Karpas-422 (cell line): Measurements from ENCODE around the gene CCNT1. TPM values are rescaled to one million over a fixed set of nuclear protein-coding genes. Genes with fewer than 3 reads are reported as not detected.
A peak's percentile ranks its signal among the peaks of the same experiment; 100 is the strongest.

ENCODE experiments used
- DNase-seq: peaks from one replicate; pipeline ENCODE4 v3.0.0-alpha.2; 2015
- H2AFZ ChIP-seq: fragments of 200-600 bp; sonication (generic); 2 replicates; pipeline ENCODE4 v1.6.1; 2014; ENCODE audit warnings: antibody characterized with exemption, low read length, mixed read lengths
- H3K27ac ChIP-seq: fragments of 200-600 bp; sonication (generic); 2 replicates; pipeline ENCODE4 v1.5.1; 2014; ENCODE audit warnings: mild to moderate bottlenecking, low read length, moderate library complexity
- H3K27me3 ChIP-seq: fragments of 200-600 bp; sonication (generic); 2 replicates; pipeline ENCODE4 v1.6.1; 2014; ENCODE audit warnings: low read length, mixed read lengths
- H3K36me3 ChIP-seq: fragments of 200-600 bp; sonication (generic); 2 replicates; pipeline ENCODE4 v1.6.1; 2014; ENCODE audit warnings: low read length, mixed read lengths; ENCODE audit not compliant: insufficient read depth
- H3K4me1 ChIP-seq: fragments of 200-600 bp; sonication (generic); 2 replicates; pipeline ENCODE4 v1.6.1; 2014; ENCODE audit warnings: mild to moderate bottlenecking, low read length, mixed read lengths
- H3K4me2 ChIP-seq: fragments of 200-600 bp; sonication (generic); 2 replicates; pipeline ENCODE4 v1.6.1; 2014; ENCODE audit warnings: low read length, low read depth, mild to moderate bottlenecking; ENCODE audit not compliant: poor library complexity, severe bottlenecking
- H3K4me3 ChIP-seq: fragments of 200-600 bp; sonication (generic); 2 replicates; pipeline ENCODE4 v1.5.1; 2014; ENCODE audit warnings: mild to moderate bottlenecking, antibody characterized with exemption, low read length, mixed read lengths
- H3K79me2 ChIP-seq: fragments of 200-600 bp; sonication (generic); 2 replicates; pipeline ENCODE4 v1.6.1; 2014; ENCODE audit warnings: mild to moderate bottlenecking, low read length, mixed read lengths
- H3K9ac ChIP-seq: fragments of 200-600 bp; sonication (generic); 2 replicates; pipeline ENCODE4 v1.6.0; 2014; ENCODE audit warnings: low read length
- H3K9me2 ChIP-seq: fragments of 200-600 bp; sonication (generic), shearing (Covaris generic); replicated peaks from 2 replicates; pipeline ENCODE4 v1.6.0; 2014; ENCODE audit warnings: mild to moderate bottlenecking, low read length, moderate library complexity; ENCODE audit not compliant: insufficient read depth
- H3K9me3 ChIP-seq: fragments of 300-700, 200-600 bp; sonication (generic); 2 replicates; pipeline ENCODE4 v1.6.1; 2014; ENCODE audit warnings: low read length, mixed read lengths
- H4K20me1 ChIP-seq: fragments of 200-600 bp; sonication (generic); 2 replicates; pipeline ENCODE4 v1.6.1; 2014; ENCODE audit warnings: mild to moderate bottlenecking, antibody characterized with exemption, low read length, low read depth; ENCODE audit not compliant: insufficient read depth
- total RNA-seq: library from RNA; depleted of rRNA; stranded (reverse); fragments of >200 nt; shearing (Covaris generic); gene quantifications from 2 replicates; pipeline ENCODE4 v1.2.3, GENCODE V29; 2014; ENCODE audit warnings: low replicate concordance

CCNT1 gene
- total RNA-seq, 1 experiment from 2014 or later, result 39.2 TPM

DNA sequence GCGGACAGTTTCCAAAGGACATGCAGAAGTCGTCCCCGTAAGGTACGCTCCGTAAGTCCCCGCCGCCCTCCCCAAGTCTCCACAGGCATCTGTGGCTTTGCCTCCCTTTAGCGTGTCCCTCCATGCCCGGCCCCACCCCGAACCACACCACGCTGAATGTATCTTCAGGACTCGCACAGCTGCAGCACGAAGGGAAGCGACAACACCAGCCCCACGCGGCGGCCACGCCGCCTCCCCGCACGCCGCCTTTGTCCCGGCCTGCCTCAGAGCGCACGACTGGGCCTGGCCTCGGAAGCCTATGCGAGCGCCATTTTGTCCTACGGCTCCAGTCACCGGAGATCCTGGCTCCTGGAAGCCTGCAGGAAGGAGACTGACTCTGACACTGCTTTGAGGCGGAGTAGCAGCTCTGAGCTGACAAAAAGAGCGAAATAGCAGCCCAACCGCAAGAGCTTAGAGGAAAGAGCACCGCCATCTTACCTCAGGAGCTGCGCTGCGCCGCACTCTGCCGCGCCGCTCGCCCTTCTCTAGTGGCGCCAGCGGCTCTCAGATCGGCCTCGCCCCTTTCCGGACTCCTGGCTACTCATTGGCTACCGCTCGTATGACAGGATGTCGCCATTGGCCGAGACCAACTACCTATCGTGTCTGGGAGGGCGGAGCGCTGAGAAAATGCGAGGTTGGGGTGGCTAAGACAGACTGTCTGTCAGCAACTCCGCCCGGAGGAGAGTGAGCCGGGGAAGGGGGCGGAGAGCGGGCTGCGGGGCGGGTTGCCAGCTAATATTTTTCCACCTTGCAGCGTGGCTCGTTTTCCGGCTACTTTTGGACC lies 34.6 kb downstream of the CCNT1 start, which contains the start of gene KANSL2:
TSS of gene KANSL2 (minus strand) at position 529 of the 823 bp plus-strand sequence. CDS start 606 bp downstream, outside the sequence.
- H2AFZ ChIP-seq, result peak within 1 kb of the TSS; percentile 68; the same call in 1 of the 2 replicates
- H3K9ac ChIP-seq, result peak within 1 kb of the TSS; percentile 85
- H3K4me3 ChIP-seq, result peak within 1 kb of the TSS; percentile 96
- peak within 1 kb of the TSS; percentile 87 for H3K4me2 ChIP-seq
- no peaks in the 10 kb centered on the region for H3K9me2 ChIP-seq
- DNase-seq, result peak; percentile 99
- no peaks in the 10 kb centered on the region for H3K27me3 ChIP-seq
- H3K36me3 ChIP-seq, result peaks cover 33% of the 10 kb centered on the region
- H4K20me1 ChIP-seq, result peaks cover 21% of the 10 kb centered on the region; the same call in 1 of the 2 replicates
- H3K4me1 ChIP-seq, result peaks cover 34% of the 10 kb centered on the region
- H3K79me2 ChIP-seq, result peaks cover 51% of the 10 kb centered on the region
- H3K27ac ChIP-seq, result peak within 1 kb of the TSS; percentile 56; the same call in 1 of the 2 replicates
- no peaks in the 10 kb centered on the region for H3K9me3 ChIP-seq

DNA sequence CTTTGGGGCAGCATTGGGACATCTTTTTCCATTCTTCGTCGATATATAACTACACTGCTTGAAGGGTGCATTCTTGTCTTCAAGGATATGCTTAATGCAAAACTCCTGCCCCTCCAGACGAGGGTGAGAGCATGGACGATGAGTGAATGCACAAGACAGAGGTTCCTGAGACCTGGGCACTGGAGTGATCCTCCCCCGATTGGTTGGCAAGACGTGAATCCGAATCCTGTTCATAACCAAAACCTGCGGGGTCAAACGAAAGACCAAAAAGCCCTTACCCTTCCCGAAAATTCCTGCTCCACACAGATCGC lies 35.2 kb downstream of the CCNT1 start:
- peaks cover 57% of the 10 kb centered on the region for H3K79me2 ChIP-seq
- peak overlapping the region; percentile 56; the same call in 1 of the 2 replicates for H3K27ac ChIP-seq
- no peaks in the 10 kb centered on the region for H3K9me3 ChIP-seq
- H3K9ac ChIP-seq, result peak overlapping the region; percentile 85
- H3K9me2 ChIP-seq, result no peaks in the 10 kb centered on the region
- H2AFZ ChIP-seq, result peak overlapping the region; percentile 6; the same call in 1 of the 2 replicates
- H3K36me3 ChIP-seq, result peaks cover 37% of the 10 kb centered on the region
- peaks cover 34% of the 10 kb centered on the region for H3K4me1 ChIP-seq
- DNase-seq, result peak; percentile 70
- H3K4me2 ChIP-seq, result peak overlapping the region; percentile 87
- no peaks in the 10 kb centered on the region for H3K27me3 ChIP-seq
- H4K20me1 ChIP-seq, result peaks cover 21% of the 10 kb centered on the region; the same call in 1 of the 2 replicates
- H3K4me3 ChIP-seq, result peak overlapping the region; percentile 96

DNA sequence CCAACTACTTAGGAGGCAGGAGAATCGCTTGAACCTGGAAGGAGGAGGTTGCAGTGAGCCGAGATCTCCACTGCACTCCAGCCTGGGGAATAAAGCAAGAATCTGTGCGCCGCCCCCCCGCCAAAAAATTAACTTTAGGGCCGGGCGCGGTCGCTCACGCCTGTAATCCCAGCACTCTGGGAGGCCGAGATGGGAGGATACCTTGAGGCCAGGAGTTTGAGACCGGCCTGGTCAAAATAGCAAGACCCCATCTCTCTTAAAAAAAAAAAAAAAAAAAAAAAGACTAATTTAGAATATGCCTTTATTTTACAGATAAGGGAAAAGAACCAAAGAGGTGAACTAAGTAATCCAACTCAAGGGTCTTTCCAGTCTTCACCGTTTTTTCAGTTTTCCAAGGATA lies 35.6 kb downstream of the CCNT1 start:
- H3K27me3 ChIP-seq, result no peaks in the 10 kb centered on the region
- peak overlapping the region; percentile 87 for H3K4me2 ChIP-seq
- DNase-seq, result no peak
- peaks cover 34% of the 10 kb centered on the region for H3K4me1 ChIP-seq
- H4K20me1 ChIP-seq, result peaks cover 25% of the 10 kb centered on the region
- H3K79me2 ChIP-seq, result peaks cover 62% of the 10 kb centered on the region
- peak overlapping the region; percentile 96 for H3K4me3 ChIP-seq
- peak overlapping the region; percentile 56; the same call in 1 of the 2 replicates for H3K27ac ChIP-seq
- H3K9ac ChIP-seq, result peak overlapping the region; percentile 85
- H3K9me2 ChIP-seq, result no peaks in the 10 kb centered on the region
- no peaks in the 10 kb centered on the region for H3K9me3 ChIP-seq
- H2AFZ ChIP-seq, result no peak overlapping the region
- peaks cover 40% of the 10 kb centered on the region for H3K36me3 ChIP-seq

DNA sequence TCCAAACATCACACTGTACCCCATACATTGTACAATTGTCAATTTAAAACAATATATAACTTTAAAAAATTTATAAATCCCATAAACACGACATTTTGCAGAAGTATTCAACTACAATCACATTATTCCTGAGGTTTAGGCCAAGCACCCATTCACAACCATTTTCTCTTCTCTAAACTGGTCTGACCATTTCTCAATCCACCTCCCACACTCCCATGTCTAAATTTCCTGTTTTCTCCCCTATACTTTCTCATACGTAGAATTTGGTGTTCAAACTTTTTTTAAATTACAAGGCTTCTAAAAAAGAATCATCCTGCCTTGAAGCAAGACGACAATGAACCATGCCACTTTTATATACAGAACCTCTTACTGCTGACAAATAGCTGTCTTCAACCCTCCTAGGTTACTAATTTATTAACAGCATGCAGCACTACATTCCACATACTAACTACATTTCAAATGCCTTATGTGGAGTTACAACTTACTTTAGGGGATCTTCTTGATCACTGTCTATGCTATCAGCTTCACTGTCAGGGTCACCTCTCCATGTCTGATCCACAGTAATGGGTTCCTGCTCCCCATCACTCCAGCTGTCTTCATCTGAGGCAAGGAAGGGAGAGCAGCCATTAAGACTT lies 37.8 kb downstream of the CCNT1 start:
- H3K79me2 ChIP-seq, result peaks cover 79% of the 10 kb centered on the region
- no peak overlapping the region for H3K27ac ChIP-seq

DNA sequence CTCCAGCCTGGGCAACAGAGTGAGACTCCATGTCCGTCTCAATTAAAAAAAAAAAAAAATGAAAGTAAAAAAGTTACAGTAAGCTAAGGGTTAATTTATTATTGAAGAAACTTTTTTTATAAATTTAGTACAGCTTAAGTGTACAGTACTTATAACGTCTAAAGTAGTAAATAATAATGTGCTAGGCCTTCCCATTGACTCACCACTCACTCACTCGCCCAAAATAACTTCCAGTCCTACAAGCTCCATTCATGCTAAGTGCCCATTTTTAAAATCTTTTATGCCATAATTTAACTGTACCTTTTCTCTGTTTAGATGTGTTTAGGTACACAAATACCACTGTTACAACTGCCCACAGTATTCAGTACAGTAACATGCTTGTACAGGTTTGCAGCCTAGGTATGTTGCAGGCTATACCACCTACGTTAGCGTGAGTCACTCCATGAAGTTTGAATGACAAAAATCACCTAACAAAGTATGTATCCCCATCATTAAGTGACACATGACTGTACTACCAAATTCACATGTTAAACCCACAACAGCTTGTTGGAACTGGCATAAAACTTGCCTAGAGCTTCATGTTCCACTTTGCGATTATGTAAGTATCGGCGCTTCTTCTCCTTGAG lies 45.2 kb downstream of the CCNT1 start:
- no peak overlapping the region for H2AFZ ChIP-seq
- H3K9me3 ChIP-seq, result no peaks in the 10 kb centered on the region
- H3K4me1 ChIP-seq, result no peaks in the 10 kb centered on the region
- DNase-seq, result no peak
- no peak overlapping the region for H3K9ac ChIP-seq
- no peaks in the 10 kb centered on the region for H3K9me2 ChIP-seq
- no peak overlapping the region for H3K4me2 ChIP-seq
- H3K27ac ChIP-seq, result no peak overlapping the region
- peaks cover 12% of the 10 kb centered on the region for H4K20me1 ChIP-seq
- H3K27me3 ChIP-seq, result no peaks in the 10 kb centered on the region
- H3K79me2 ChIP-seq, result peaks cover 61% of the 10 kb centered on the region
- no peak overlapping the region for H3K4me3 ChIP-seq
- H3K36me3 ChIP-seq, result peaks cover 60% of the 10 kb centered on the region

More for the DNA sequence above, 37.8 kb downstream of the CCNT1 start:
- H3K36me3 ChIP-seq, result peaks cover 49% of the 10 kb centered on the region
- H3K9ac ChIP-seq, result no peak overlapping the region
- H3K27me3 ChIP-seq, result no peaks in the 10 kb centered on the region
- peak overlapping the region; percentile 87 for H3K4me2 ChIP-seq
- DNase-seq, result no peak
- no peak overlapping the region for H2AFZ ChIP-seq
- 0 out of 2 replicates have a peak overlapping the region, but pooled peaks have one; percentile 10 for H3K4me3 ChIP-seq
- H3K9me2 ChIP-seq, result no peaks in the 10 kb centered on the region
- no peaks in the 10 kb centered on the region for H3K9me3 ChIP-seq
- peaks cover 33% of the 10 kb centered on the region for H4K20me1 ChIP-seq
- peaks cover 34% of the 10 kb centered on the region for H3K4me1 ChIP-seq

DNA sequence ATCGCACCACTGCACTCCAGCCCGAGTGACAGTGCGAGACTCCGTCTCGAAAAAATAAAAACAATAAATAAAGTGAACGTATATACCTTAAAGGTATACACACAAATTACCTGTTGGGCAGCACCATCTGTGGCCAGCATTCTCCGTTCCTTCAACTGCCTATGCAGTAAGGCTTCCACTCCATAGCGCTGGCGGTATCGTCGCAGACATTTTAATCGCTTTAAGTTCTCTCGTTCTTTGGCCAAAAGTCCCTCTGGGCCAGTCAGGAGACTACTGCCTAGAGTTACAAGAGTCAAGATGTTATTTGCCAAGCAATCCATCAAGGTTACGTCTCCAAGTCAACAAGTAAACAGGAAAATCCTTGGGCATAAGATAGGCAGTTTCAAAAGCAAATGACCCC lies 47.5 kb downstream of the CCNT1 start:
- no peak overlapping the region for H3K4me2 ChIP-seq
- H3K4me3 ChIP-seq, result no peak overlapping the region
- H2AFZ ChIP-seq, result no peak overlapping the region
- H4K20me1 ChIP-seq, result 0 out of 2 replicates have a peak, but pooled peaks cover under 1% of the 10 kb centered on the region
- no peaks in the 10 kb centered on the region for H3K27me3 ChIP-seq
- H3K9me3 ChIP-seq, result no peaks in the 10 kb centered on the region
- no peaks in the 10 kb centered on the region for H3K4me1 ChIP-seq
- DNase-seq, result no peak
- H3K79me2 ChIP-seq, result peaks cover 45% of the 10 kb centered on the region
- H3K36me3 ChIP-seq, result peaks cover 57% of the 10 kb centered on the region
- no peak overlapping the region for H3K9ac ChIP-seq
- H3K9me2 ChIP-seq, result no peaks in the 10 kb centered on the region
- no peak overlapping the region for H3K27ac ChIP-seq

DNA sequence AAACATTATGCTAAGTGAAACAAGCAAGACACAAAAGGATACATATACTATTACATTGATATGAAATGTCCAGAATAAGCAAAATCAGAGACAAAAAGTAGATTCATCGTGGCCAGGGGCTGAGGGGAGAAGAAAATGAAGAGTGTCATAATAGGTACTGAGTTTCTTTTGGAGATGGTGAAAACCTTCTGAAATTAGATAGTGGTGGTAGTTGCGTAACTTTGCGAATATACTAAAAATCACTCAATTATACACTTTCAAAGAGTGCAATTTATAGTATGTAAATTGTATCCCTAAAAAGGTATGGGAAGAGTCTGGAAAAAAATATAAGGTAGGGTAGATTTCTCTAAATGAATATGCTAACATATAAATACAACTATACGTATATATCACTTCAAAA lies 56.6 kb downstream of the CCNT1 start:
- Histone ChIP-seq H3K9me2 (no peaks in the 10 kb centered on the region), H3K36me3 (peaks cover 48% of the 10 kb centered on the region), H3K79me2 (peaks cover 34% of the 10 kb centered on the region)

DNA sequence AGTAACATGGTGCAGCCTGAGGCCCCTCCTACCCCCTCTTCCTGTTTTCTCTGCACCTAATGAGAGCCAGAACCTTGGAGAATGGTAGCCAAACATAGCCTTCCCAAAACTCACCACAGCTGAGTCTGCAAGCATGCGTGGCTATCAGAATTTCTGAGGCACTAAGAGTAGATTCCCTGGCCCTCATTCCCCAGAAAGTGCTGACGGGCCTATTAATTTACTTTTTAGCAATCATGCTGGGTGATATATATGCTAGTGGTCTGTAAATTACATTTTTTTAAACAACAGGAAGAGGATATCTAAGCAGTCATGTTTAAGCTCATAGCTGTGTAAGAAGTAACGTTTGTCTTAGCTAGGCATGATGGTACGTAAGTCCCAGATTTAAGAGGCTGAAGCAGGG lies 64.8 kb downstream of the CCNT1 start:
- Histone ChIP-seq H3K27ac (no peak overlapping the region), H3K36me3 (peaks cover 33% of the 10 kb centered on the region; the same call in 1 of the 2 replicates), H3K79me2 (0 out of 2 replicates have a peak, but pooled peaks cover 3% of the 10 kb centered on the region), H3K9ac (no peak overlapping the region), H2AFZ (no peak overlapping the region), H3K9me2 (no peaks in the 10 kb centered on the region), H3K4me3 (no peak overlapping the region), H4K20me1 (no peaks in the 10 kb centered on the region), H3K4me2 (no peak overlapping the region), H3K4me1 (no peaks in the 10 kb centered on the region), H3K27me3 (no peaks in the 10 kb centered on the region), H3K9me3 (no peaks in the 10 kb centered on the region)
- no peak for DNase-seq

More for the DNA sequence above, 56.6 kb downstream of the CCNT1 start:
- no peak overlapping the region for H3K27ac ChIP-seq
- H3K9ac ChIP-seq, result no peak overlapping the region
- no peak for DNase-seq
- H3K4me2 ChIP-seq, result no peak overlapping the region
- H3K27me3 ChIP-seq, result no peaks in the 10 kb centered on the region
- no peaks in the 10 kb centered on the region for H3K4me1 ChIP-seq
- H2AFZ ChIP-seq, result no peak overlapping the region
- H4K20me1 ChIP-seq, result no peaks in the 10 kb centered on the region
- H3K9me3 ChIP-seq, result no peaks in the 10 kb centered on the region
- no peak overlapping the region for H3K4me3 ChIP-seq
